HG02884 (cell line): Measurements from ENCODE around the gene PIPOX.

Source experiments
- ATAC-seq: cut with Tn5 transposase; IDR thresholded peaks from one replicate; pipeline ENCODE4 v1.9.1; 2021; ENCODE audit warnings: mild to moderate bottlenecking, moderate library complexity; ENCODE audit not compliant: unreplicated experiment

Gene PIPOX

GRCh38 chr17:29095439-29095838, 52.5 kb downstream of the PIPOX start:
- no peak for ATAC-seq

- no peak for ATAC-seq
Observed at GRCh38 chr17:29096094-29096493, 53.2 kb downstream of the PIPOX start.

GRCh38 chr17:29099527-29099926, 56.6 kb downstream of the PIPOX start:
- no peak for ATAC-seq

- ATAC-seq, result no peak
Observed at GRCh38 chr17:29100296-29100695, 57.4 kb downstream of the PIPOX start.

- no peak for ATAC-seq
Observed at GRCh38 chr17:29102046-29102445, 59.1 kb downstream of the PIPOX start.

- no peak for ATAC-seq
Observed at GRCh38 chr17:29102741-29103181, 59.8 kb downstream of the PIPOX start.

GRCh38 chr17:29103341-29103740, 60.4 kb downstream of the PIPOX start:
- ATAC-seq, result no peak
